ENCODE measurements around the gene TRAPPC2L.
"Not testable (repeated sequence)": the region's sequence is repeated elsewhere in the genome, so short reads cannot be mapped to it uniquely, and the experiment has no call there.

The TRAPPC2L gene

GRCh38 chr16:88878967-88879787 lies 22.2 kb downstream of the TRAPPC2L start:
- no peak for DNase-seq

- DNase-seq = no peak
These were observed 22.8 kb downstream of the TRAPPC2L start for GRCh38 chr16:88879788-88880055.

- no peak for DNase-seq
These were observed 23.5 kb downstream of the TRAPPC2L start for GRCh38 chr16:88880226-88881006.

- no peak for DNase-seq
These were observed 24.2 kb downstream of the TRAPPC2L start for GRCh38 chr16:88881007-88881615.

GRCh38 chr16:88881675-88882357 lies 24.9 kb downstream of the TRAPPC2L start:
- no peak for DNase-seq

- DNase-seq = no peak
These were observed 25.6 kb downstream of the TRAPPC2L start for GRCh38 chr16:88882358-88883030.

GRCh38 chr16:88883117-88883895 lies 26.4 kb downstream of the TRAPPC2L start:
- no peak for DNase-seq

GRCh38 chr16:88883946-88884345 lies 27.0 kb downstream of the TRAPPC2L start:
- no peak for DNase-seq

GRCh38 chr16:88884569-88885271 lies 27.8 kb downstream of the TRAPPC2L start:
- no peak for DNase-seq

- no peak for DNase-seq
These were observed 28.9 kb downstream of the TRAPPC2L start for GRCh38 chr16:88885693-88886280.

- no peak for DNase-seq
These were observed 29.5 kb downstream of the TRAPPC2L start for GRCh38 chr16:88886420-88886844.

- DNase-seq = no peak
These were observed 30.1 kb downstream of the TRAPPC2L start for GRCh38 chr16:88886845-88887521.

- no peak for DNase-seq
These were observed 31.1 kb downstream of the TRAPPC2L start for GRCh38 chr16:88888057-88888456.

GRCh38 chr16:88888461-88889387 lies 31.8 kb downstream of the TRAPPC2L start:
- DNase-seq = no peak

GRCh38 chr16:88889702-88890352 lies 32.9 kb downstream of the TRAPPC2L start:
- DNase-seq = not testable (repeated sequence)

- no peak for DNase-seq
These were observed 34.2 kb downstream of the TRAPPC2L start for GRCh38 chr16:88891083-88891482.

- no peak for DNase-seq
These were observed 35.1 kb downstream of the TRAPPC2L start for GRCh38 chr16:88892065-88892464.

All from activated T-cell treated with anti-CD3 and anti-CD28 coated beads, Interleukin-2, amount 50 U/mL, for 1 hour (primary cell).